22Rv1 (cell line): ENCODE results near the gene NBDY.

Source experiments
- H3K27ac ChIP-seq: fragments of 450-650 bp; 2 replicates; pipeline ENCODE4 v1.5.1; 2017
- ZFX ChIP-seq: fragments of 450-650 bp; IDR thresholded peaks from 2 replicates; pipeline ENCODE4 v1.6.1; 2017; ENCODE audit warnings: antibody characterized with exemption, borderline replicate concordance
- TF ChIP-seq, protein P1 (sequence below): fragments of 450-650 bp; IDR thresholded peaks from 2 replicates; pipeline ENCODE4 v1.5.1; 2017; ENCODE audit warnings: mild to moderate bottlenecking

The NBDY gene

DNA sequence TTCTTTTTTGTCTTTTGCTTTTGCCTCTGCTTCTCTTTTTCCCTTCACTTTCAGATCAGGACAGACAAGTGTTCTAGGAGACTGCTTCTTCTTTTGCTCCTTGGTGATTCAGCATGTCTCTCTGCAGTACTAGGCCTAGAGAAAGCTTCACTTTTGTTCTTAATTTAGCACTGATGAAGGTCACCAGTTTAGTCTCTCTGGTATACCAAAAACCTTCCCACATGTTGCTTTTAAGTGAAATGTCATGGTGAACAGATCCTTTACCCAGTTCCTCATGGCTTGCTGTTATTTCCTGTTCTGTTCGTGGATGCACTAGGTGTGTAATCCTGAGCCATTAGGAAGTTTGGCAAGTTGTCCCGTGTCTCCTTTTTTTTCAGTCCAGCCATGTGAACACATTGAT is 53.3 kb downstream of the NBDY start:
- no peak overlapping the region for H3K27ac ChIP-seq
- TF ChIP-seq, protein P1, sequence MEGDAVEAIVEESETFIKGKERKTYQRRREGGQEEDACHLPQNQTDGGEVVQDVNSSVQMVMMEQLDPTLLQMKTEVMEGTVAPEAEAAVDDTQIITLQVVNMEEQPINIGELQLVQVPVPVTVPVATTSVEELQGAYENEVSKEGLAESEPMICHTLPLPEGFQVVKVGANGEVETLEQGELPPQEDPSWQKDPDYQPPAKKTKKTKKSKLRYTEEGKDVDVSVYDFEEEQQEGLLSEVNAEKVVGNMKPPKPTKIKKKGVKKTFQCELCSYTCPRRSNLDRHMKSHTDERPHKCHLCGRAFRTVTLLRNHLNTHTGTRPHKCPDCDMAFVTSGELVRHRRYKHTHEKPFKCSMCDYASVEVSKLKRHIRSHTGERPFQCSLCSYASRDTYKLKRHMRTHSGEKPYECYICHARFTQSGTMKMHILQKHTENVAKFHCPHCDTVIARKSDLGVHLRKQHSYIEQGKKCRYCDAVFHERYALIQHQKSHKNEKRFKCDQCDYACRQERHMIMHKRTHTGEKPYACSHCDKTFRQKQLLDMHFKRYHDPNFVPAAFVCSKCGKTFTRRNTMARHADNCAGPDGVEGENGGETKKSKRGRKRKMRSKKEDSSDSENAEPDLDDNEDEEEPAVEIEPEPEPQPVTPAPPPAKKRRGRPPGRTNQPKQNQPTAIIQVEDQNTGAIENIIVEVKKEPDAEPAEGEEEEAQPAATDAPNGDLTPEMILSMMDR, result no peak
- no peak for TF ChIP-seq ZFX

DNA sequence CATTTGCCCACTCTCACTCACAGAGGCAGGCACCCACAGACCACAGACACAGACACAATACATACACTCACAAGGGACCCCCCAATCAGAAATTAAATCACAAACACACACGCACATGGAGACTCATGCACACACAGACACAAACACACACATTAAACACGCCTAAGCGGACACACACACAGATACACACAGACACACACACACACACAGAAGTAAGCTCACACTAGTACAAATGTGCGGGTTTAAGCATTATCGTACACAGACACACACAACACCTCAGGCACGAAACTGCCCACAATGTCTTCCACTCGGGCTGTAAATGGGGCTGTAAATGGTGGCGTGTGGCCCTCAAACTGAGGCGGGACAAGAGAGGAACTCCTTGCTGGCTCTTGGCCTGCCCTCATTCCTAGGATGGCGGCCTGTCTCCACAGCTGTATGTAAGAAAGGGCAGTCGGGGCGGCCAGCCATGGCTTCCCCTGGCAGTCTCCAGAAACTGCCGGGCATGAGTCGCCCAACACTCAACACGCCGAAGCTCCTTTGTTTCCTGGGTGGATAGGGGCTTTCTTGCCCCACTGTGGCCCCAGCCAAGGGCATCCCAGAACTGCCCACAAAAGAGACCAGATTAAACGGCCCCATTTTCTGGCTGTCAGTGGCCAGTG is 53.9 kb downstream of the NBDY start:
- H3K27ac ChIP-seq, result no peak overlapping the region
- TF ChIP-seq, protein P1, result no peak
- TF ChIP-seq ZFX, result no peak

GRCh38 chrX:56783450-56783831 is 54.4 kb downstream of the NBDY start:
- no peak overlapping the region for H3K27ac ChIP-seq

DNA sequence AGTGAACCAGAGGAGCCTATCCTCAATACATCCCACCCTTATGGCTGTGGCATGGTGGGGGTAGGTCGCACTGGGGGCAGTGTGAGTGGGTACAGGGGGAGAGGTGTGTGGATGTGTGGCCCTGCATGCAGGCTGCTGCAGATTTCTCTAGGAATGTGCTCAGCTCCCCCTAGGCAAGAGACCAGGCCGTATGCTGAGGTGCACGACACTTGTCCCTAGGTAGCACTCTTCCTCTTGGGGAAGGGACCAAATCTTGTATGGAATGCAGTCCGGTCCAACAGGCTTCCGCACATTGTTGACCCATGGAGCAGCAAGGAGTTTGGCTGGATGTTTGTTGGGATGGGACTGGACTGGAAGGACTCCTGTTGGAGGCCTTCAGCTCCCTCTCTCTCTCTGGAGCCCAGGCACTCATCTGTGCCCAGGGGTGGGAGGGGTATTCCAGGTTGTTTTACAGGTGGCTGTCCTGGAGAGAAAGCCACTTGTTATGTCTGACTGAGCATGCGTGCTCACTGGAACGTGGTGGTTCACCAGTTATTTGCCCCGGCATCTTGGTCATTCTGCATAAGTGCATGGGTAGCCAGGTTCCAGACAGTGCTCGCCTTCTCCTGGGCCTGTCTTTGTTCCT is 55.1 kb downstream of the NBDY start:
- TF ChIP-seq, protein P1, result no peak
- no peak for TF ChIP-seq ZFX
- no peak overlapping the region for H3K27ac ChIP-seq

More at GRCh38 chrX:56783450-56783831, 54.4 kb downstream of the NBDY start:
- TF ChIP-seq, protein P1, result no peak
- TF ChIP-seq ZFX, result no peak

DNA sequence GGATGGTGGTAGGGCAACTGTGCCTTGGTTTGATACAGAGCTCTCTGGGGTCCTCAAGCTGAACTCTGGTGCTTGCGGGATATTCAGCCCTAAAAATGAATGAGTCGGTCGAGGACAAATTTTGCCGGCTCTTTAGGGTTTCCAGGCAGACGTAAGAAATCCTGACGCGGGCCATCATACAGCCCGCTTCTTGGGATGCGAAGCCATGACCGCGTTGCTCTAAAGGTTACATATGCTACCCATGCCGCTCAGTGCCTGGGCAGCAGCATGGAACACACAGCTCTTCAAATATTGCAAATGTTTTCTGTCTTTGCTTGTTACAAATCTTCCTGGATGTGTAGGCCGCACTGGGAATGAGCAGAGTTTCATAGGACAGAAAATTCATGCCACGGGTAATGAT is 55.6 kb downstream of the NBDY start:
- TF ChIP-seq, protein P1, result no peak
- no peak for TF ChIP-seq ZFX
- H3K27ac ChIP-seq, result no peak overlapping the region

DNA sequence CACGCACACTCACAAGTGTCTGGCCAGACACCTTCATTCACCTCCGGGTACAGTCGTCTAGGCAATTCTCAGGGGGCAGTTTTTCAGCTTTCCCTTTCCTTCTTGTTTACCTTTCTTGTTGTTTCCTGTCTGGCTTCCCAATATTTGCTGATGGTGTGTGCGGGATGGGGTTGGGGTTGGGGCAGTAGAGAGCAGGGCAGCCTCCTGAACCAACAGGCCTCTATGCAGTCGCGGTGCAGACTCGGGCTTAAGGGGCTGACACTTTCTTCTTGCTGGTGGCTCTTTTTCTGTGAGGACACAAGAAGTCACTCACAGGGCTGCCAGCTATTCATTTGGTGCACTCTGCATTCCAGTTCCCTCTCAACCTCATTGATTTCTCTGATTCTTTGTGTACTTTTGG is 56.4 kb downstream of the NBDY start:
- H3K27ac ChIP-seq, result no peak overlapping the region
- no peak for TF ChIP-seq ZFX
- TF ChIP-seq, protein P1, result no peak
